B cell (primary cell): ENCODE results near the gene USH1C. TPM values are rescaled to one million over a fixed set of nuclear protein-coding genes. Genes with fewer than 3 reads are reported as not detected.

ENCODE experiments used
- ATAC-seq: fragments of 200-7000 bp; cut with Tn5 transposase; one replicate; pipeline ENCODE4 v1.10.0; 2021; ENCODE audit warnings: low read depth, mild to moderate bottlenecking, moderate number of reproducible peaks, moderate library complexity
- CTCF ChIA-PET: fragments of 350-600 bp; sonication (Branson Sonifier 250); formaldehyde crosslinking; loops from one replicate; lab custom pipeline; 2021; ENCODE audit warnings: antibody characterized with exemption, inconsistent platforms; lab: Charles Lee
- POLR2A ChIA-PET: fragments of 350-600 bp; sonication (Branson Sonifier 250); formaldehyde crosslinking; loops from one replicate; lab custom pipeline; 2021; ENCODE audit warnings: antibody characterized with exemption; lab: Charles Lee
- DNase-seq: peaks from one replicate; pipeline ENCODE4 v3.0.0; 2013
- H2AFZ ChIP-seq: 2 replicates; pipeline ENCODE4 v1.6.1; 2012; ENCODE audit warnings: mild to moderate bottlenecking, low read depth, low read length; ENCODE audit not compliant: insufficient read depth, poor library complexity, severe bottlenecking
- H3K27ac ChIP-seq, 2 donors: 1 replicate in 1 of 2; 2 replicates in 1 of 2; pipeline ENCODE4 v1.5.1; 2012 to 2013; ENCODE audit warnings: low read length in 2 of 2, mild to moderate bottlenecking in 2 of 2, moderate library complexity in 1 of 2
- H3K27me3 ChIP-seq, 4 experiments: fragments of 200-600 bp in 1 of 4; sonication (generic) in 1 of 4; replicated peaks in 1 of 4; 1 replicate in 2 of 4; 2 replicates in 2 of 4; pipeline versions ENCODE4 v1.6.1 to v1.7.0; 2013 to 2016; ENCODE audit warnings: low read length in 3 of 4, mild to moderate bottlenecking in 2 of 4, mixed read lengths in 1 of 4, moderate library complexity in 1 of 4; ENCODE audit not compliant: insufficient read depth in 4 of 4, control insufficient read depth in 3 of 4; ENCODE audit errors: control extremely low read depth in 1 of 4
- H3K36me3 ChIP-seq, 2 experiments: replicated peaks in 1 of 2; 1 replicate in 1 of 2; 2 replicates in 1 of 2; pipeline versions ENCODE4 v1.6.1 to v1.7.1; 2013; ENCODE audit warnings: low read length in 1 of 2; ENCODE audit not compliant: insufficient read depth in 2 of 2, control insufficient read depth in 1 of 2; ENCODE audit errors: control extremely low read depth in 1 of 2, extremely low read depth in 1 of 2
- H3K4me1 ChIP-seq, 2 donors: fragments of 200-600 bp in 1 of 2; sonication (generic) in 1 of 2; 1 replicate in 1 of 2; 2 replicates in 1 of 2; pipeline versions ENCODE4 v1.5.1 to v1.6.1; 2013 to 2017; ENCODE audit warnings: low read length in 2 of 2; ENCODE audit not compliant: control insufficient read depth in 2 of 2, insufficient read depth in 2 of 2
- H3K4me2 ChIP-seq: replicated peaks from 2 replicates; pipeline ENCODE3; 2012; ENCODE audit warnings: mild to moderate bottlenecking, low read depth, low read length; ENCODE audit not compliant: poor library complexity, severe bottlenecking
- H3K4me3 ChIP-seq, 5 experiments: fragments of 200-600 bp in 1 of 5; sonication (generic) in 1 of 5; 1 replicate in 3 of 5; 2 replicates in 2 of 5; pipeline versions ENCODE4 v1.5.1 to v1.7.0; 2011 to 2016; ENCODE audit warnings: low read length in 4 of 5, mild to moderate bottlenecking in 4 of 5, low read depth in 2 of 5, control low read depth in 1 of 5, moderate library complexity in 1 of 5; ENCODE audit not compliant: insufficient read depth in 1 of 5; ENCODE audit errors: control extremely low read depth in 1 of 5, extremely low read depth in 1 of 5
- H3K79me2 ChIP-seq: fragments of 200-600 bp; sonication (generic); one replicate; pipeline ENCODE4 v1.6.0; 2016; ENCODE audit warnings: low read length; ENCODE audit not compliant: control insufficient read depth, insufficient read depth
- H3K9ac ChIP-seq: fragments of 200-600 bp; sonication (generic); 2 replicates; pipeline ENCODE4 v1.6.1; 2017; ENCODE audit warnings: mild to moderate bottlenecking, low read length, moderate library complexity
- H3K9me3 ChIP-seq, 3 donors: one replicate each; pipeline versions ENCODE4 v1.6.1 to v1.7.1; 2013; ENCODE audit warnings: low read length in 2 of 3; ENCODE audit not compliant: control insufficient read depth in 2 of 3, insufficient read depth in 1 of 3; ENCODE audit errors: control extremely low read depth in 1 of 3
- H4K20me1 ChIP-seq: 2 replicates; pipeline ENCODE4 v1.6.0; 2012; ENCODE audit warnings: mild to moderate bottlenecking, low read length; ENCODE audit not compliant: insufficient read depth, control insufficient read depth, poor library complexity, severe bottlenecking
- H3K27ac Mint-ChIP-seq: one replicate; pipeline ENCODE4 v1.8.0; 2021; ENCODE audit warnings: mixed read lengths
- H3K27me3 Mint-ChIP-seq: one replicate; pipeline ENCODE4 v1.8.0; 2021; ENCODE audit warnings: mixed read lengths
- H3K4me1 Mint-ChIP-seq: one replicate; pipeline ENCODE4 v1.8.0; 2021; ENCODE audit warnings: mixed read lengths
- H3K4me3 Mint-ChIP-seq: one replicate; pipeline ENCODE4 v1.8.0; 2021; ENCODE audit warnings: mixed read lengths
- H3K9me3 Mint-ChIP-seq: one replicate; pipeline ENCODE4 v1.8.0; 2022; ENCODE audit warnings: mixed read lengths; ENCODE audit not compliant: insufficient read depth
- EZH2 ChIP-seq: IDR thresholded peaks from 2 replicates; pipeline ENCODE4 v1.6.1; 2012; ENCODE audit warnings: borderline replicate concordance, low read depth, mild to moderate bottlenecking, moderate library complexity, low read length; ENCODE audit not compliant: insufficient read depth, poor library complexity, severe bottlenecking
- WGBS: methylation state at CpG from one replicate; pipeline ENCODE4 v1.1.5; 2013; ENCODE audit warnings: missing lambda C conversion rate; ENCODE audit not compliant: insufficient coverage; 5-methylcytosine and 5-hydroxymethylcytosine counted together
- intact Hi-C: fragments of 100-400 bp; cut with micrococcal nuclease; formaldehyde crosslinking; loops from one replicate; pipeline ENCODE4 v1.10.0; 2022
- polyA plus RNA-seq: library from polyadenylated mRNA; depleted of rRNA; stranded (reverse); fragments of >200 nt; gene quantifications from 2 replicates; pipeline ENCODE4 v1.2.3, GENCODE V29; 2012
- total RNA-seq, 2 donors: library from RNA; stranded (reverse); fragments of 120-200 nt in 1 of 2; gene quantifications; 1 replicate in 1 of 2; 2 replicates in 1 of 2; pipeline versions ENCODE4 v1.2.3 to v1.2.4, GENCODE V29; 2013 to 2022
- TF ChIP-seq, protein P1 (sequence below): fragments of 200-600 bp; IDR thresholded peaks from one replicate; pipeline ENCODE4 v1.8.0; 2022; ENCODE audit warnings: antibody characterized with exemption, mild to moderate bottlenecking

The USH1C gene
- total and polyA plus RNA-seq, 2 donors (not counting 1 experiment from before 2014, with no cell fraction given) = not detected

- H3K27me3 ChIP-seq = no peaks in the 10 kb centered on the region
- H3K9me3 Mint-ChIP-seq = peaks cover 5% of the 10 kb centered on the region
- H3K27ac Mint-ChIP-seq = no peak overlapping the region
- H3K79me2 ChIP-seq = no peaks in the 10 kb centered on the region
- H3K4me1 Mint-ChIP-seq = no peaks in the 10 kb centered on the region
- TF ChIP-seq EZH2 = no peak
- TF ChIP-seq, protein P1, sequence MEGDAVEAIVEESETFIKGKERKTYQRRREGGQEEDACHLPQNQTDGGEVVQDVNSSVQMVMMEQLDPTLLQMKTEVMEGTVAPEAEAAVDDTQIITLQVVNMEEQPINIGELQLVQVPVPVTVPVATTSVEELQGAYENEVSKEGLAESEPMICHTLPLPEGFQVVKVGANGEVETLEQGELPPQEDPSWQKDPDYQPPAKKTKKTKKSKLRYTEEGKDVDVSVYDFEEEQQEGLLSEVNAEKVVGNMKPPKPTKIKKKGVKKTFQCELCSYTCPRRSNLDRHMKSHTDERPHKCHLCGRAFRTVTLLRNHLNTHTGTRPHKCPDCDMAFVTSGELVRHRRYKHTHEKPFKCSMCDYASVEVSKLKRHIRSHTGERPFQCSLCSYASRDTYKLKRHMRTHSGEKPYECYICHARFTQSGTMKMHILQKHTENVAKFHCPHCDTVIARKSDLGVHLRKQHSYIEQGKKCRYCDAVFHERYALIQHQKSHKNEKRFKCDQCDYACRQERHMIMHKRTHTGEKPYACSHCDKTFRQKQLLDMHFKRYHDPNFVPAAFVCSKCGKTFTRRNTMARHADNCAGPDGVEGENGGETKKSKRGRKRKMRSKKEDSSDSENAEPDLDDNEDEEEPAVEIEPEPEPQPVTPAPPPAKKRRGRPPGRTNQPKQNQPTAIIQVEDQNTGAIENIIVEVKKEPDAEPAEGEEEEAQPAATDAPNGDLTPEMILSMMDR = no peak
- no peak overlapping the region for H2AFZ ChIP-seq
- CTCF ChIA-PET = no interaction called here
- H3K4me3 Mint-ChIP-seq = no peak overlapping the region
- peaks cover 5% of the 10 kb centered on the region for H3K27me3 Mint-ChIP-seq
- DNase-seq (no peak), ATAC-seq (no peak)
- no peak overlapping the region for H3K27ac ChIP-seq
- no peaks in the 10 kb centered on the region for H3K4me1 ChIP-seq
- intact Hi-C loops = no loop called here
- no peak overlapping the region for H3K4me3 ChIP-seq
- H3K9me3 ChIP-seq = peaks cover 0 to 14% (median 0%) of the 10 kb centered on the region in 3 donors
- no peak overlapping the region for H3K9ac ChIP-seq
- H3K4me2 ChIP-seq = no peak overlapping the region
- POLR2A ChIA-PET = no interaction called here
- no peaks in the 10 kb centered on the region for H3K36me3 ChIP-seq
- H4K20me1 ChIP-seq = no peaks in the 10 kb centered on the region
- 96% methylated on average over 11 of the region's 11 CpGs for WGBS
These were observed 47.1 kb upstream of the USH1C start for GRCh38 chr11:17591293-17591692.

- 96% methylated on average over 7 of the region's 7 CpGs for WGBS
- Histone ChIP-seq H3K4me1 (no peaks in the 10 kb centered on the region), H3K4me3 (no peak overlapping the region), H3K79me2 (no peaks in the 10 kb centered on the region), H3K36me3 (no peaks in the 10 kb centered on the region), H3K27ac (no peak overlapping the region), H3K27me3 (no peaks in the 10 kb centered on the region), H3K9ac (no peak overlapping the region), H3K4me2 (no peak overlapping the region), H4K20me1 (no peaks in the 10 kb centered on the region), H3K9me3 (peaks cover 0 to 12% (median 0%) of the 10 kb centered on the region in 3 donors), H2AFZ (no peak overlapping the region)
- H3K4me1 Mint-ChIP-seq = no peaks in the 10 kb centered on the region
- peaks cover 5% of the 10 kb centered on the region for H3K9me3 Mint-ChIP-seq
- intact Hi-C loops = no loop called here
- H3K4me3 Mint-ChIP-seq = no peak overlapping the region
- POLR2A ChIA-PET = no interaction called here
- H3K27me3 Mint-ChIP-seq = peaks cover 5% of the 10 kb centered on the region
- CTCF ChIA-PET = no interaction called here
- H3K27ac Mint-ChIP-seq = no peak overlapping the region
- no peak for ATAC-seq
- DNase-seq = no peak
- TF ChIP-seq, protein P1 = no peak
- no peak for TF ChIP-seq EZH2
These were observed 46.2 kb upstream of the USH1C start for GRCh38 chr11:17590463-17590862.
